ENCODE results near the gene HSD3B7.

Gene HSD3B7

GRCh38 chr16:30957456-30958174 lies 27.4 kb upstream of the HSD3B7 start, which contains the start of gene SETD1A:
Gene SETD1A, plus strand, starts transcription at chr16:30957754. Its CDS starts 978 bp downstream, at chr16:30958732.
- DNase-seq (ENCODE audit: low read depth) = peak; percentile 95

- DNase-seq (ENCODE audit: low read depth) = no peak
Observed at GRCh38 chr16:30958175-30959079, 26.6 kb upstream of the HSD3B7 start.

- no peak for DNase-seq (ENCODE audit: low read depth)
Observed at GRCh38 chr16:30961384-30961783, 23.6 kb upstream of the HSD3B7 start.

GRCh38 chr16:30963925-30964511 lies 21.0 kb upstream of the HSD3B7 start:
- no peak for DNase-seq (ENCODE audit: low read depth)

GRCh38 chr16:30964574-30965226 lies 20.3 kb upstream of the HSD3B7 start:
- DNase-seq (ENCODE audit: low read depth) = no peak

- DNase-seq (ENCODE audit: low read depth) = no peak
Observed at GRCh38 chr16:30965436-30965835, 19.6 kb upstream of the HSD3B7 start.

GRCh38 chr16:30966033-30966619 lies 18.9 kb upstream of the HSD3B7 start:
- DNase-seq (ENCODE audit: low read depth) = no peak

- DNase-seq (ENCODE audit: low read depth) = no peak
Observed at GRCh38 chr16:30967795-30968194, 17.2 kb upstream of the HSD3B7 start.

- DNase-seq (ENCODE audit: low read depth) = no peak
Observed at GRCh38 chr16:30969246-30969842, 15.7 kb upstream of the HSD3B7 start.

- DNase-seq (ENCODE audit: low read depth) = no peak
Observed at GRCh38 chr16:30971298-30971697, 13.7 kb upstream of the HSD3B7 start.

GRCh38 chr16:30972872-30973271 lies 12.1 kb upstream of the HSD3B7 start:
- no peak for DNase-seq (ENCODE audit: low read depth)

GRCh38 chr16:30974348-30974747 lies 10.7 kb upstream of the HSD3B7 start:
- no peak for DNase-seq (ENCODE audit: low read depth)

- DNase-seq (ENCODE audit: low read depth) = no peak
Observed at GRCh38 chr16:30976486-30976885, 8.5 kb upstream of the HSD3B7 start.

- DNase-seq (ENCODE audit: low read depth) = no peak
Observed at GRCh38 chr16:30977502-30977901, 7.5 kb upstream of the HSD3B7 start.

- DNase-seq (ENCODE audit: low read depth) = no peak
Observed at GRCh38 chr16:30979170-30980022, 5.6 kb upstream of the HSD3B7 start.

GRCh38 chr16:30980023-30980371 lies 5.0 kb upstream of the HSD3B7 start:
- no peak for DNase-seq (ENCODE audit: low read depth)

- no peak for DNase-seq (ENCODE audit: low read depth)
Observed at GRCh38 chr16:30980434-30980833, 4.6 kb upstream of the HSD3B7 start.

GRCh38 chr16:30980959-30981358 lies 4.0 kb upstream of the HSD3B7 start:
- DNase-seq (ENCODE audit: low read depth) = no peak

- no peak for DNase-seq (ENCODE audit: low read depth)
Observed at GRCh38 chr16:30982548-30983288, 2.3 kb upstream of the HSD3B7 start.
